NAMALWA (cell line): Measurements from ENCODE around the gene FCRL6.

Experiments used
- DNase-seq: peaks from one replicate; pipeline ENCODE4 v3.0.0-alpha.2; 2015; ENCODE audit warnings: low spot score

The FCRL6 gene

GRCh38 chr1:159799446-159799985, 2.6 kb upstream of the FCRL6 start:
- DNase-seq = no peak

GRCh38 chr1:159800177-159800930, 1.8 kb upstream of the FCRL6 start:
- DNase-seq = peak; percentile 31

GRCh38 chr1:159803956-159804689, 2.0 kb downstream of the FCRL6 start:
- peak; percentile 22 for DNase-seq

GRCh38 chr1:159804924-159805323, 2.8 kb downstream of the FCRL6 start:
- no peak for DNase-seq

GRCh38 chr1:159815926-159816325, 13.8 kb downstream of the FCRL6 start:
- no peak for DNase-seq

GRCh38 chr1:159817276-159818041, 15.3 kb downstream of the FCRL6 start:
- DNase-seq = no peak

GRCh38 chr1:159821171-159821867, 19.2 kb downstream of the FCRL6 start:
- peak; percentile 76 for DNase-seq

GRCh38 chr1:159823406-159823805, 21.2 kb downstream of the FCRL6 start:
- no peak for DNase-seq

GRCh38 chr1:159825564-159825963, 23.4 kb downstream of the FCRL6 start:
- DNase-seq = no peak

- no peak for DNase-seq
Measured at GRCh38 chr1:159826441-159827101, 24.4 kb downstream of the FCRL6 start, which contains the start of gene SLAMF8. Gene SLAMF8 (plus strand): TSS chr1:159826873. CDS start chr1:159826899, 26 bp downstream.

- no peak for DNase-seq
Measured at GRCh38 chr1:159827102-159827490, 24.9 kb downstream of the FCRL6 start.

- DNase-seq = no peak
Measured at GRCh38 chr1:159827549-159827948, 25.4 kb downstream of the FCRL6 start.

GRCh38 chr1:159828176-159828575, 26.0 kb downstream of the FCRL6 start:
- no peak for DNase-seq

- DNase-seq = no peak
Measured at GRCh38 chr1:159828581-159829272, 26.6 kb downstream of the FCRL6 start.

- DNase-seq = peak; percentile 48
Measured at GRCh38 chr1:159829273-159829634, 27.1 kb downstream of the FCRL6 start.

- DNase-seq = no peak
Measured at GRCh38 chr1:159829822-159830465, 27.8 kb downstream of the FCRL6 start.

GRCh38 chr1:159830722-159831121, 28.6 kb downstream of the FCRL6 start:
- no peak for DNase-seq

GRCh38 chr1:159831412-159832141, 29.4 kb downstream of the FCRL6 start:
- no peak for DNase-seq

GRCh38 chr1:159832309-159832708, 30.1 kb downstream of the FCRL6 start:
- no peak for DNase-seq
